Measurements from ENCODE around the gene ABCA10.
A peak's percentile ranks its signal among the peaks of the same experiment; 100 is the strongest.
"Not testable (repeated sequence)": the region's sequence is repeated elsewhere in the genome, so short reads cannot be mapped to it uniquely, and the experiment has no call there.

Gene ABCA10

GRCh38 chr17:69228576-69228975 is at the start of gene ABCA10:
Gene ABCA10 (minus strand): TSS chr17:69228824. CDS start chr17:69225358, 3,466 bp downstream.
- no peak for DNase-seq (ENCODE audit: low read depth in 2 of 2)

- DNase-seq (ENCODE audit: low read depth in 2 of 2): not testable (repeated sequence)
These were observed 47.7 kb upstream of the ABCA10 start for GRCh38 chr17:69276279-69276678.

- no peak for DNase-seq (ENCODE audit: low read depth in 2 of 2)
These were observed 47.1 kb upstream of the ABCA10 start for GRCh38 chr17:69275751-69276150.

GRCh38 chr17:69271023-69271422 is 42.4 kb upstream of the ABCA10 start:
- no peak for DNase-seq (ENCODE audit: low read depth in 2 of 2)

- DNase-seq (ENCODE audit: low read depth in 2 of 2): no peak
These were observed 40.7 kb upstream of the ABCA10 start for GRCh38 chr17:69269131-69269998.

GRCh38 chr17:69268543-69269014 is 40.0 kb upstream of the ABCA10 start:
- DNase-seq (ENCODE audit: low read depth in 2 of 2): no peak

GRCh38 chr17:69267219-69267618 is 38.6 kb upstream of the ABCA10 start:
- no peak for DNase-seq (ENCODE audit: low read depth in 2 of 2)

- DNase-seq (ENCODE audit: low read depth in 2 of 2): no peak
These were observed 37.2 kb upstream of the ABCA10 start for GRCh38 chr17:69265873-69266272.

- DNase-seq (ENCODE audit: low read depth in 2 of 2): no peak
These were observed 25.6 kb upstream of the ABCA10 start for GRCh38 chr17:69254187-69254586.

- DNase-seq (ENCODE audit: low read depth in 2 of 2): no peak
These were observed 22.0 kb upstream of the ABCA10 start for GRCh38 chr17:69250641-69251040.

GRCh38 chr17:69246726-69247375 is 18.2 kb upstream of the ABCA10 start:
- DNase-seq (ENCODE audit: low read depth in 2 of 2): no peak

- no peak for DNase-seq (ENCODE audit: low read depth in 2 of 2)
These were observed 17.6 kb upstream of the ABCA10 start for GRCh38 chr17:69246202-69246601.

GRCh38 chr17:69245617-69246016 is 17.0 kb upstream of the ABCA10 start:
- no peak for DNase-seq (ENCODE audit: low read depth in 2 of 2)

- no peak for DNase-seq (ENCODE audit: low read depth in 2 of 2)
These were observed 11.3 kb upstream of the ABCA10 start for GRCh38 chr17:69239611-69240600.

- DNase-seq (ENCODE audit: low read depth in 2 of 2): no peak
These were observed 8.3 kb upstream of the ABCA10 start for GRCh38 chr17:69236946-69237345.

GRCh38 chr17:69236464-69236863 is 7.8 kb upstream of the ABCA10 start:
- DNase-seq (ENCODE audit: low read depth in 2 of 2): no peak

- DNase-seq (ENCODE audit: low read depth in 2 of 2): peak in 1 of 2 donors; percentile 23
These were observed 6.9 kb upstream of the ABCA10 start for GRCh38 chr17:69235338-69236058.

- no peak for DNase-seq (ENCODE audit: low read depth in 2 of 2)
These were observed 4.0 kb upstream of the ABCA10 start for GRCh38 chr17:69232650-69233049.

GRCh38 chr17:69231521-69231920 is 2.9 kb upstream of the ABCA10 start:
- no peak for DNase-seq (ENCODE audit: low read depth in 2 of 2)

GRCh38 chr17:69230939-69231338 is 2.3 kb upstream of the ABCA10 start:
- DNase-seq (ENCODE audit: low read depth in 2 of 2): no peak

- no peak for DNase-seq (ENCODE audit: low read depth in 2 of 2)
These were observed 606 bp downstream of the ABCA10 start for GRCh38 chr17:69228018-69228417.

All from stimulated activated CD4-positive, alpha-beta T cell treated with anti-CD3 and anti-CD28 coated beads, Interleukin-1b, Interleukin-23, amount 100 ng/mL, for 1 hour (primary cell).